ENCODE results near the gene SMIM9. TPM values are rescaled to one million over a fixed set of nuclear protein-coding genes. Genes with fewer than 3 reads are reported as not detected.
"Not testable (repeated sequence)": the region's sequence is repeated elsewhere in the genome, so short reads cannot be mapped to it uniquely, and the experiment has no call there.

SMIM9 gene
- total RNA-seq, result not detected
- long read RNA-seq, result 0 reads

DNA sequence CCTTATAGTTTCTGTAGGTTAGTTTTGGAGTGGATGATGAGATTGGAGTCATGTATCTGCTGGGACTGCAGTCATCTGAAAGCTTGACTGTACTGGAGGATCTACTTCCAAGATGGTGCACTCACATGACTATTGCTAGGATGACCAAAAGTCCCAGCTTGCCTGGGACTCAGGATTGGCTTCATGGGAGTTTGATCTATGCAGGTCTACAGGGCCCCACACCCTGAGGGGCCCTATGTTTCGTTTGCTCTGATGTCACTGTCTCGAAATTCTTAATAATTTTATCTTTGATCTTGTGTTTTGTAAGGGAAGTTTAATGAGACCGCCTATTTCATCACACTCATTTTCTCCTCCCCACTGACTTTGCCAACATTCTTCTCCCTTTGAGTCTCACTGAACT lies at the start of gene SMIM9:
TSS of gene SMIM9 (minus strand) at position 101 of the 400 bp plus-strand sequence. CDS start 3,806 bp downstream, outside the sequence.
- DNase-seq (ENCODE audit: low spot score), result no peak

DNA sequence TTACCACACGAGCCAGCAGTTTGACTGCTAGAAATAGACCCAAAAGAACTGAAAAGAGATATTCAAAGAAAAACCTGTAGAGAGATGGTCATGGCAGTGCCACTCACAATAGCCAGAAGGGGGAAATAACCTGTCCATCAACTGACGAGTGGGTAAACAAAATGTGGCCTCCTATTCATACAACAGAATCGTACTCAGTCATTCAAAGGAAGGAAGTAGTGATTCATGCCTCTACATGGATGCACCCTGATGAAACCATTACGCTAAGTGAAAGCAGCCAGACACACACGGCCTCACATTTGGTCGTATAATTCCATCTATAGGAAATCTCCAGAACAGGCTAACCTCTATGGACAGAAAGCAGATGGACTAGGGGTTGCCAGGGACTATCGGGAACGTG lies 49.6 kb upstream of the SMIM9 start:
- not testable (repeated sequence) for DNase-seq (ENCODE audit: low spot score)

DNA sequence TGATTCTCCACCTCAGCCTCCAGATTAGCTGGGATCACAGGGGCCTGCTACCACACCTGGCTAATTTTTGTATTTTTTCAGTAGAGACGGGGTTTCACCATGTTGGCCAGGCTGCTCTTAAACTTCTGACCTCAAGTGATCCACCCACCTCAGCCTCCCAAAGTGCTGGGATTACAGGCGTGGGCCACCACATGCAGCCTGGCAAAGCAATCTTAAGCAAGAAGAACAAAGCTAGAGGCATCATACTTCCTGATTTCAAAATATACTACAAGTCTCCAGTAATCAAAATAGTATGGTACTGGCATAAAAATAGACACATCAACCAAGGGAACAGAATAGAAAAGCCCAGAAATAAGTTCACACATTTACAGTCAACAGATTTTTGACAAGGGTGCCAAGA lies 38.9 kb upstream of the SMIM9 start:
- DNase-seq (ENCODE audit: low spot score), result no peak

DNA sequence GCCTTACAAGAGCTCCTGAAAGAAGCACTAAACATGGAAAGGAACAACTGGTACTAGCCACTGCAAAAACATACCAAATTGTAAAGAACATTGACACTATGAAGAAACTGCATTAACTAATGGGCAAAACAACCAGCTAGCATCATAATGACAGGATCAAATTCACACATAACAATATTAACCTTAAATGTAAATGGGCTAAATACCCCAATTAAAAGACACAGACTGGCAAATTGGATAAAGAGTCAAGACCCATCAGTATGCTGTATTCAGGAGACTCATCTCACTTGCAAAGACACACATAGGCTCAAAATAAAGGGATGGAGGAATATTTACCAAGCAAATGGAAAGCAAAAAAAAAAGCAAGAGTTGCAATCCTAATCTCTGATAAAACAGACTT lies 34.1 kb upstream of the SMIM9 start:
- not testable (repeated sequence) for DNase-seq (ENCODE audit: low spot score)

DNA sequence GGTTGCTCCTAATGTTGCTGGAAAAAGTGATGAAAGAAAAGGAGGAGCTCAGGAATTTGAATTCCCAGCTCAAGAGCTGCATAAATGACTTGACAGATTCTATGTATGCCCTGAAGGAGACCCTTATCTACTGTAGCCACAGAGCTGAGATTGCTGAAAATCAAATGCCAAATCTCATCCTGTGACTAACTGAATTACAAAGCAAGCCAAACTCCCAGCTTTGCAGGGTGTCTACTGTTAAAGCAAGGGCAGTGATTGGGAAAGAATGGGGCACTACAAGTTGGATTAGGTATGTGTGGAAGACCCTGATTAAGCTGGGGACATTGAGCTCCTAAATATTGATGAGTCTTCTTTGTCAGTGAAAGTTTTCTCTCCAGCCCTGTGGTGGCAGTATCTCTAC lies 20.8 kb upstream of the SMIM9 start:
- no peak for DNase-seq (ENCODE audit: low spot score)

DNA sequence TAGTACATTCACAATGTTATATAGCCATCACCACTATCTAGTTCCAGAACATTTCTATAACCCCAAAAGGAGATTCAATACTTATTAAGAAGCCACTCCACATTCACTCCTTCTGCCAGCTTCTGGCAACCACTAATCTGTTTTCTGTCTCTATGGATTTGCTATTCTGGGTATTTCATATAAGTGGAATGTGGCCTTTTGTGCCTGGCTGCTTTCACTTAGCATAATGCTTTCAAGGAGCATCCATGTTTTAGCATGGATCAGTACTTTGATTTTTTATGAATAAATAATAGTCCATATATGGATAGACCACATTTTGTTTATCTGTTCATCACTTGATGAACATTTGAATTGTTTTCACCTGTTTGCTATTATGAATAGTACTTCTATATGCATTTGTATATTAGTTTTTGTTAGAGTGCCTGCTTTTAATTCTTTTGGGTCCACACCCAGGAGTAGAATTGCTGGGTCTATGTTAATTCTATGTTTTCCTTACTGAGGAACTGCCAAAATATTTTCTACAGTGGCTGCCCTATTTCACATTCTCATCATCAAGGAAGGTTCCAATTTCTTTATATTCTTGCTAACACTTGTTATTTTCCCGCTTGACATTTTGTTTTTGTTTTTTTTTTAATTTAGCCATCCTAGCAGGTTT lies 16.6 kb upstream of the SMIM9 start:
- no peak for DNase-seq (ENCODE audit: low spot score)

DNA sequence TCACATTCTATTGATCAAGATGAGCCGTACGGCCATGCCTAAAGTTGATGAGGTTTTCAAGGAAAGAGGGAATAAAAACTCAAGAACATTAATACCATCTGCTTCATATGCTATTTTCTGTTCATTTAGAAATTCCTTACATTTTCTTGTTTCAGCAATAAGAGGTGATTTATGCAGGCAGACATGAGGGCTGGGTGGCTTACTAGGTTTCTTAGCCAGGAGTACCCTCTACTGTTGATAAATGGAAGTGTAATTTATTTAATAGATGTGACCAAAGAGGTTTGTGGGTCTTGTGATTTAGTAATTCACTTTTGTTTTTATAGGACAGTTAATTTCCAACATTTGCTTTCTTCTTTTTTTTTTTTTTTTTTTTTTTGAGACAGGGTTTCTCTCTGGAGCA lies 6.4 kb upstream of the SMIM9 start:
- DNase-seq (ENCODE audit: low spot score), result no peak

DNA sequence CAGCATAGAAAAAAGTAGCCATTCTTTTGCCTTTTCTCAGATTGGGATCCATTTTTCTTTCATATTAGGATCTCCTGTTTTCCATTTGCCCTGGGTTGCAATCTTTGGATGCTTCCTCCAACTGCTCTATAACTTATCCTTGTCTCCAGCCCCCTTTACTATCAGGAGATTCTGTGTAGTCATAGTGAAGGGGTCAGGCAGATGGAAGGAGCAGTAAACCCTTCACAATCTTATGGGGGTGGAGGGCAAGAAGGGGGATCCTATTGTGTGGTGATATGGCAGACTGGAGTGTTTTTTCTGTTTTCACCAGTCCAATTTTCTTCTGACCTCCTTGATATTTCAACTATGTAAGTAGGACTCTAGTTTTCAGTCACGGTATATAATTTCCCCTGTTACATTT lies 1.7 kb upstream of the SMIM9 start:
- DNase-seq (ENCODE audit: low spot score), result no peak

DNA sequence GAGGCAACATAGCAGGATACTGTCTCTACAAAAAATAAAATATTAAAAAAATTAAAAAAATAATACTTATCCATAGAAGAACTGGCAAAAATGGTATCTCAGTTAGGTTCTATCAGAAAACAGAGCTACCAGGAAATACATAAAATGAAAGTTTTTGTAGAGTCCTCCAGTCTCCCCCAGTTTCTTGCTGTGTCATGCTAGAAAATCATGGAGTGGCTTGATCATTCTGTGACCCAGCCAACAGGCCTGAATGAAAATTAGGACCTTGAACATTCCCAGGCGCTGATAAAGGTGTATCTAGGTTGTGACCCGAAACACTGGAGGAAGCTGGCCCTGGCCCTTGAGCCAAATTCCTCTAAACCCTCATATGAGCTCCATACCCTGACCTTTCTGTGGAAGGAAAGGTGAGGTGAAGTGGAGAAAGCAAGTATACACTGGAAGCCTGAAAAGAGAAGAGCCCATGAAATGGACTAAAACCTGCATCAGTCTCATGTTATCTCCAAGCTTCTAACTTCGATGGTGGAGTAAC lies 652 bp downstream of the SMIM9 start:
- no peak for DNase-seq (ENCODE audit: low spot score)

DNA sequence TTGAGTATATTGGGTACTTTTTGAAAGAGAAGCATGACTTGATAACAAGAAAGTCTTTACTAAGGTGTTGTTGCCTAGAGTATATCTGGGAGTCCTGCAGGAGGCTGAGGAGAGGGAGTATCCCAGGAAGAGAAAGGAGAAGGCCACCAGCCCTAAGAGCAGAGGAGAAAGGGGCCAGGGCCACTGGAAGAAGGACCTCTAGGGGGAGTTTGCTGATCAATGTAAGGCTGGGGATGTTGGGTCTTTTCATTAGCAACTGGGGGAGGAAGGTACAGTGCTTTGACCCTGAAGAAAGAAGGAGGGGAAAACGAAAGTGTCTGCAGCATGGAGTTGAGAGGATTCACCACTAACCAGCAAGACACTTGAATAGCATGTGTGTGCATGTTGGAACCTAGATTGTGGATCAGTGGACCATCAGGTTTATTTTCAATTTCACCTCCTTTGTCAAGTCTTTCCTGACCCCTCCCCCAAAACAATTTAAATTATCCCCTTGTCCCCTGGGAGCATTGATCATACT lies 4.5 kb downstream of the SMIM9 start:
- no peak for DNase-seq (ENCODE audit: low spot score)

DNA sequence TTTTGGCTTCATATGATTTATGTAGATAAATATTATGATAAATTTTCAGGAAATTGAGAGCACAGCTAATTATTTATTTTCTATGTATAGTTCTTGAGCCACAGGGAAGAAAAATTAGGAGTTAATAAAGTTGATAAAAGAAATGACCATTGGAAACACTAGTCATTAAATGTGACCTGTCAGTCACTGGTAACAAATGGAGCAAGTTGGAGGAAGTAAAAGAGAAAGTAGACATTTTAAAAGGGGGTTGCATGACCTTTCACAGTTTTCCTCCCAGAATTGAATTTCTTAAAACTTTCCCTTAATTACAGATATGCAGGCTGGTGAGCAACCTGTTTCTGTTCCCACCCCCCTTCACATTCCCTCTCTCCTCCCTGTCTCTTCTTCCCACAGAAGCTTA lies 5.3 kb downstream of the SMIM9 start:
- DNase-seq (ENCODE audit: low spot score), result no peak

DNA sequence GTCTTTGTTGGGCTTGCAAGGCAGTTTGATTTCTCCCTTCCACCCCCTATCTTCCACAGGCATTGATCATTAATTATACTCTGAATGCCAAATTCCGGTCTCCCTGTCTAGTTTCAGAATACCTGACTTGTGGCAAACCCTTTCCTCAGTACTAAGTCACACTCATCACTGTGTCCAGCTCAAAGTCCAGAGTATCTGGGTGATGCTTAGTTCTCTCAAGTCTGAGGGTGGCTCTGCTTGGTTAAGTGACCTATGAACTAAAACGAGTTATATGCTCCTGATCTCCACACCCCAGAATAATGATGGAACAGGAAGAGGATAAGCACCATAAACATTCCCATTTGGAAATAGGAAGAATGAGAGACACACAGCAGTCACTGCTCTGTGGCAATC lies 6.5 kb downstream of the SMIM9 start:
- DNase-seq (ENCODE audit: low spot score), result no peak

DNA sequence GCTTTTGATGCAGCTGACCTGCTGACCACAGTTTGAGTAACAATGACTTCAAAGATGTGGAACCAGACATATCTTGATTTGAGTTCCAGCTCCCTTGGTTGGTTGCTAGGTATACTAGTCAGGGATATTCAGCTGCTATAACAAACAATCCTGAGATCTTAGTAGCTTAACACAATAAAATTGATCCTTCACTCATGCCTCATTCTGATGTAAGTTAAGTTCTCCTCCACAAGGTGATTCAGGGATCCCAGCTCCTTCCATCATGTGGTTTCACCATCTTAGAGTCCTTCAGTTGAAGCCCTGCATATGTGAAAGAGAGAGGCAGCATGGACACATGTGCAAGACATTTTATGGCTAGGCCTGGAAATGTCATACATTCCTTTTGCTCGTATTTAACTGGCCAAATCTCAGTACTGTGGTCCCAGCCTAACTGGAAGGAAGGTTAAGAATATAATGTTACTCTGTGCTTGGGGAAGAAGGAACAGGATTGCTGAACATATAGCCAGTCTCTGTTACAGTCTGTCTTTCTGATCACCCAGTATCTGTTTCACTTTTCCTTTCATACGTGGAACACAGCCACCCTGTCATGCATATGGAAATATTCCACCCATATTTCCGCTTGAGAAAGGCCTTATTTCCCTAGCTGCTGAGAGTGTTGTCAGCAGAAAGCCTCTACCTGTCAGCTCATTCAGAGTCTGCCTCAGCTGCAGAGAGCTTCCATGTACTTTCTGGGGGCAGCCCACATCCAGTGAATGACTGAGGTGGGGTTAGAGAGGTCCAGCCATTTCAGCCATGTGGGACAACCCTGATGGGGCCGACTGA lies 7.1 kb downstream of the SMIM9 start:
- no peak for DNase-seq (ENCODE audit: low spot score)

DNA sequence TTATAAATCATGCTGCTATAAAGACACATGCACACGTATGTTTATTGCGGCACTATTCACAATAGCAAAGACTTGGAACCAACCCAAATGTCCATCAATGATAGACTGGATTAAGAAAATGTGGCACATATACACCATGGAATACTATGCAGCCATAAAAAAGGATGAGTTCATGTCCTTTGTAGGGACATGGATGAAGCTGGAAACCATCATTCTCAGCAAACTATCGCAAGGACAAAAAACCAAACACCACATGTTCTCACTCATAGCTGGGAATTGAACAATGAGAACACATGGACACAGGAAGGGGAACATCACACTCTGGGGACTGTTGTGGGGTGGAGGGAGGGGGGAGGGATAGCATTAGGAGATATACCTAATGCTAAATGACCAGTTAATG lies 8.9 kb downstream of the SMIM9 start:
- DNase-seq (ENCODE audit: low spot score), result not testable (repeated sequence)

DNA sequence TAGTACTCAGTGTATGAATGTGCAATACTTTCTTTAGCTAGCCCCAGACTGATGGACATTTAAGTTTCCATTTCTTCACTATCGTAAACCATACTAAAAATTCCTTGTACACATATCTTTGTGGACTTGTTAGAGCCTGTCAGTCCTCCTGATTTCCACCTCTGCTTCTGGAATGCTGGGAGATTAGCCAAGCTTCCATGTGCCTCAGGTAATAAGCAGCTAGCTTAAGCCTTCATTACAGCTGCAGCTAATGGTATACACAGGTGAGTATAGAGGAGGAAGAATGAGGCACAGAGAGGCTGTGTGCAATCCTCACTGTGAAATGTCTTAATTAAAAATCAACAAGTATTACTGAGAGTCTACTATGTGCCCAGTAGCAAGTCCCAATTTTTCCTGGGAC lies 9.8 kb downstream of the SMIM9 start:
- DNase-seq (ENCODE audit: low spot score), result no peak

DNA sequence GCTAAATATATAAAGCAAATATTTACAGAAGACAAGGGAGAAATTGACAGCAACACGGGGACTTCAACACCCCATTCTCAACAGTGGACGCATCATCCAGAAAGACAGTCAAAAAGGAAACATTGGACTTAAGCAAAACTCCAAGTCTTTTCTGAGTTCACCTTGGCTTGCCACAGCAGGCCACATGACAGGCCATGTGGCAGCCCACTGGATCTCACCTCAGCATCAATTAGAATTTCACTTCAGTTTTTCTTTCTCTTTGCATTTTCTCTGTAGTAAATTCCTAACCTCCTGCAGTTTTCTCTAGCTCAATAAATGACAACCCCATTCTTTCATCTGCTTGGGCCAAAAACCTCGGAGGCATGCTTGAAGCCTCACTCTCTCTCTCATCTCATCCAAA lies 12.4 kb downstream of the SMIM9 start:
- DNase-seq (ENCODE audit: low spot score), result no peak

DNA sequence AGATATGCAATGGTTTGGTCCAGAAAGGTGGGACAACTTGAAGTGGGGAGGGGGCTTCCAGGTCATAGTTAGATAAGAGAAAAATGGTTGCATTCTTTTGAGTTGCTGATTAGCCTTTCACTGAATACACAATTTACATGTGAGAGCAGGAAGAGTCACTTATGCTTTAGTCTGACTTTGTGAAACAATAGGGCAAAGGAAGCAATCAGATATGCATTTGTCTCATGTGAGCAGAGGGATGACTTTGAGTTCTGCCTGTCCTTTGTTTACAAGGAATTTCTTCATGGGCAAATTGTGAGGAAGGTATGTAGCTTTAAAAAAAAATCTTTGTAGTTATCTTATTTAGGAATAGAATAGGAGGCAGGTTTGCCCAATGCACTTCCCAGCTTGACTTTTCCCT lies 12.9 kb downstream of the SMIM9 start:
- DNase-seq (ENCODE audit: low spot score), result no peak

DNA sequence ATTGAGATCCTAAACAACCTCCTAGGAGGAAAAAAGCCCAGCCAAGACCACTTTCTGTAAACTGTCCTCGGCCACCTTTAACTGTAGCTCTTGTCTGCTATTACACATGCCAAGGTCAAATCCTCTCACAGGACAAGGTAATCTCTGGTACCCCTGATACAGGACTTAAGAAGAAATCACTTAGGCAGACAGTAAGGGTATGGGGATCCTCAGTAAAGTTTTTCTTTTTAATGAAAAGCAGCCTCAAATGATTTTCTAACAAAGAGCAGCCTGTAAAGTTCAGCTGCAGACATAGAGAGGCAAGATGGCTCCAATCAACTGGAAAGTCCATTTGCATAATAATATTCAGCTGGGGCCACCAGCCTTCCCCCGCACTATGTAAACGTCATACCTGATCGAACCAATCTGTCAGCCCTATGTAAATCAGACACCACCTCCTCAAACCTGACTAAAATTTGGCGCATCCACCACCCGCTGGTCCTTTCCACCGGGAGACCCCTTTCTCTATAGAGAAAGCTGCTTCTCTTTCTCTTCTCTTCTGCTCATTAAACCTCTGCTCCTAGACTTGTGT lies 14.6 kb downstream of the SMIM9 start:
- DNase-seq (ENCODE audit: low spot score), result no peak

DNA sequence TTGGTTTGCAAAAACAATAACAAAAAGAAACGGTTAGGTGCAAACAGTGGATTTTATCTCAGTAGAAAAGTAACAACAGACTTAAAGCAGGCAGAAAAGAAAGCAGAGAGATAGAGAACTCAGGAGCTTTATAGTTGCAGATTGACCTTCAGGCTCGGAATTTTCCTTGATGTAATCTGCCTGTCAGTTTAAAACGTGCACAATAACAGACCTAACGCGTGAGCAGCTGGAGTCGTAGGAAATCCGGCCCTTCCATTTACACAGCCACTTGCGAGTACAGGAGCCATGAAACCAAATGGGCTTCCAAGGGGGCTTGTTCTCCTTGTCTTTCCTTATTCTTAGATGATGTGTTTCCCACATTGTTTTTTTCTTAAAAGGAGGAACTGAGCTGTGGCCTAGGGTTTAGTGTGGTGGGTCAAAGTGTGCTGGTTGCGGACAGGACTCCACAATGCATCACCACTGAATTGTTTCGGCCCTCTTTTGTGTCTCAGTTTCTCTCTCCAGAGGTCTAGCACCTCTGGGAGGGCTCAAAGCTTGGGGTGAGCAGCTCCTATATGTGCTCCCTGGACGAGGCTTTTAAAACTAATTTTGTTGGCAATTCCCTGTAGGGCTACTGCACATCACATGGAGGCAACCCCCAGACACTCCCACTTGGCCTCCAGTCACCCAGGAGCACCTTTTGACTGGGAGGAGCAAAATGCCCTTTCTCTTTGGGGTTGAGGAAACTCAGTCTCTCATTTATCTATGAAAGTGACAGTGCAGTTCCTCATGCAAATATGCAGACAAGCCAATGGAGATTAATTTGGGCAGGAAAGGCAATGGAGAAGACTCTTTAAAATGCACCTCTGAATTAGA lies 15.3 kb downstream of the SMIM9 start:
- no peak for DNase-seq (ENCODE audit: low spot score)

DNA sequence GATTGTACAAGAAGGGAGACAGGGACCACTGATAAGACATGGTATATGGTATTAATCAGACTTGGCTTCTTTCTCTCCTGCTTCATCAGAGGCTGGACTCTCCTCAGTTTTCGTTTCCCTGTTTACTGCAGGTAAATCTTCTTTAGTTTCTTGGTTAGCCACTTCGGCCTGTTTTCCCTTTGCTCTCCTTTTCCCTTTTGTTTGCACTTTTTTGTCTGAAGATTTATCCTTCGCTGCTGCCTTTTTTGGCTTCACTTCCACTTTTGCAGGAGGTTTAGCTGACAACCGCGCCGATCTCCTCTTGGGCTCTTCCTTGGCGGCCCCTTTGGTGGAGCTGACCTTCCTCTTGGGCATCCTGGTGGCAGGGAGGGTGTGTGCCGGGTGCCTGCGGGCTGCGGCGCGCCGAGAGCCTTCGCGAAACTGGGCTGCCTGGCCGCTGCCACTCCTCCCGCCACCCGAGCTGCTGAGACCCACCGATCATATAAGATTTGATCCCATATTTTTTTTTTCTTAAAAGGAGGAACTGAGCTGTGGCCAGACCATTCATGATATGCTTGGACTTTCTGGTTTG lies 17.3 kb downstream of the SMIM9 start:
- DNase-seq (ENCODE audit: low spot score), result not testable (repeated sequence)

All from mesenteric fat pad (tissue), 1 donor.